Measurements from ENCODE around the gene LRBA. TPM values are rescaled to one million over a fixed set of nuclear protein-coding genes. Genes with fewer than 3 reads are reported as not detected.

The LRBA gene
- total RNA-seq, 1 donor from 2014 or later: 68.0 TPM

GRCh38 chr4:150581641-150582051 is 433.4 kb downstream of the LRBA start:
- no peaks in the 10 kb centered on the region for H3K9me3 ChIP-seq
- no peak overlapping the region for H3K27ac ChIP-seq
- no peak overlapping the region for H3K4me3 ChIP-seq
- TF ChIP-seq POLR2AphosphoS5 (IDR thresholded peaks at IDR 0.05; ENCODE audit: insufficient read depth in 1 of 2, low read depth in 1 of 2): no peak
- TF ChIP-seq POLR2A (IDR thresholded peaks at IDR 0.05): no peak
- TF ChIP-seq CTCF (IDR thresholded peaks at IDR 0.05): no peak
- peaks cover 0 to 13% of the 10 kb centered on the region in 2 donors for H3K36me3 ChIP-seq
- no peaks in the 10 kb centered on the region for H3K4me1 ChIP-seq
- intact Hi-C loops (cut with DNase I): no loop called here
- DNase-seq (ENCODE audit: extremely low spot score in 2 of 2): no peak
- H3K27me3 ChIP-seq: no peaks in the 10 kb centered on the region

- peaks cover 0 to 13% of the 10 kb centered on the region in 2 donors for H3K36me3 ChIP-seq
- H3K27ac ChIP-seq: no peak overlapping the region
- no peaks in the 10 kb centered on the region for H3K27me3 ChIP-seq
- H3K9me3 ChIP-seq: no peaks in the 10 kb centered on the region
- no peaks in the 10 kb centered on the region for H3K4me1 ChIP-seq
- no peak overlapping the region for H3K4me3 ChIP-seq
- no peak for TF ChIP-seq CTCF (IDR thresholded peaks at IDR 0.05)
- no peak for TF ChIP-seq POLR2AphosphoS5 (IDR thresholded peaks at IDR 0.05; ENCODE audit: insufficient read depth in 1 of 2, low read depth in 1 of 2)
- no peak for TF ChIP-seq POLR2A (IDR thresholded peaks at IDR 0.05)
- DNase-seq (ENCODE audit: extremely low spot score in 2 of 2): no peak
- intact Hi-C loops (cut with DNase I): no loop called here
These were observed 434.0 kb downstream of the LRBA start for GRCh38 chr4:150581056-150581605.

GRCh38 chr4:150580306-150580705 is 434.8 kb downstream of the LRBA start:
- peak overlapping the region; percentile 22 to 42 for H3K4me3 ChIP-seq
- H3K27ac ChIP-seq: no peak overlapping the region
- H3K9me3 ChIP-seq: no peaks in the 10 kb centered on the region
- TF ChIP-seq POLR2AphosphoS5 (IDR thresholded peaks at IDR 0.05; ENCODE audit: insufficient read depth in 1 of 2, low read depth in 1 of 2) (no peak), CTCF (IDR thresholded peaks at IDR 0.05) (no peak), POLR2A (IDR thresholded peaks at IDR 0.05) (no peak)
- no peak for DNase-seq (ENCODE audit: extremely low spot score in 2 of 2)
- no peaks in the 10 kb centered on the region for H3K4me1 ChIP-seq
- H3K27me3 ChIP-seq: no peaks in the 10 kb centered on the region
- peaks cover 0 to 13% of the 10 kb centered on the region in 2 donors for H3K36me3 ChIP-seq
- intact Hi-C loops (cut with DNase I): no loop called here

GRCh38 chr4:150579551-150580234 is 435.4 kb downstream of the LRBA start:
- DNase-seq (ENCODE audit: extremely low spot score in 2 of 2): no peak
- TF ChIP-seq POLR2AphosphoS5 (IDR thresholded peaks at IDR 0.05; ENCODE audit: insufficient read depth in 1 of 2, low read depth in 1 of 2) (no peak), CTCF (IDR thresholded peaks at IDR 0.05) (no peak), POLR2A (IDR thresholded peaks at IDR 0.05) (no peak)
- H3K27ac ChIP-seq: peak overlapping the region; percentile 8
- H3K9me3 ChIP-seq: no peaks in the 10 kb centered on the region
- H3K27me3 ChIP-seq: no peaks in the 10 kb centered on the region
- peaks cover 0 to 13% of the 10 kb centered on the region in 2 donors for H3K36me3 ChIP-seq
- H3K4me1 ChIP-seq: no peaks in the 10 kb centered on the region
- H3K4me3 ChIP-seq: peak overlapping the region; percentile 22 to 42
- intact Hi-C loops (cut with DNase I): no loop called here
